HCT116 (cell line): Measurements from ENCODE around the gene SNRPB. TPM values are rescaled to one million over a fixed set of nuclear protein-coding genes. Genes with fewer than 3 reads are reported as not detected.

Experiments
- ATAC-seq: fragments of 200-7000 bp; cut with Tn5 transposase; 2 replicates; pipeline ENCODE4 v1.9.1; 2020; ENCODE audit warnings: mild to moderate bottlenecking, moderate library complexity
- BruUV-seq: library from RNA; stranded (reverse); fragments of 400-500 nt; replicated peaks from 2 replicates; lab custom pipeline; 2021; lab: Mats Ljungman, UMichigan
- CTCF ChIA-PET: fragments of 300-600 bp; sonication (Branson Sonifier 250); formaldehyde crosslinking; loops from one replicate; lab custom pipeline; 2021; ENCODE audit warnings: antibody characterized with exemption; lab: Charles Lee
- POLR2A ChIA-PET: fragments of 300-600, 350-600 bp; sonication (Branson Sonifier 250); formaldehyde crosslinking; loops from one replicate; lab custom pipeline; 2021; ENCODE audit warnings: antibody characterized with exemption; lab: Charles Lee
- RAD21 ChIA-PET, 2 experiments: fragments of 300-600 bp; sonication (Branson Sonifier 250); formaldehyde crosslinking; loops; one replicate each; lab custom pipeline; 2023; ENCODE audit warnings: low total read pairs in 2 of 2; ENCODE audit not compliant: uncharacterized antibody in 2 of 2, unreplicated experiment in 2 of 2, low non-redundant PET in 1 of 2; lab: Charles Lee
- DNase-seq: peaks from one replicate; pipeline ENCODE4 v3.0.0-alpha.2; 2010; ENCODE audit warnings: low read depth, low spot score
- H2AFZ ChIP-seq: fragments of 200-600 bp; shearing (Covaris generic), sonication (generic); 2 replicates; pipeline ENCODE4 v1.6.1; 2017; ENCODE audit warnings: low read depth, mixed run types, mixed read lengths, antibody characterized with exemption, low read length; ENCODE audit not compliant: poor library complexity, severe bottlenecking
- H3K27ac ChIP-seq: 2 replicates; pipeline ENCODE4 v1.5.1; 2012; ENCODE audit warnings: low read depth, low read length
- H3K27me3 ChIP-seq: fragments of 200-600 bp; sonication (generic); 2 replicates; pipeline ENCODE4 v1.6.1; 2016; ENCODE audit warnings: mixed run types, low read length, mixed read lengths; ENCODE audit not compliant: insufficient read depth
- H3K36me3 ChIP-seq, 2 experiments: fragments of 200-500 bp in 1 of 2; fragments of 200-600 bp in 1 of 2; sonication (Bioruptor generic) in 1 of 2; sonication (generic) in 1 of 2; 2 replicates each; pipeline versions ENCODE4 v1.5.1 to v1.6.1; 2014 to 2016; ENCODE audit warnings: low read length in 2 of 2, inconsistent platforms in 1 of 2, mixed read lengths in 1 of 2, mixed run types in 1 of 2; ENCODE audit not compliant: insufficient read depth in 2 of 2, control insufficient read depth in 1 of 2
- H3K4me1 ChIP-seq, 2 experiments: fragments of 200-600 bp in 1 of 2; sonication (generic) in 1 of 2; 2 replicates each; pipeline versions ENCODE4 v1.5.1 to v1.6.1; 2012 to 2017; ENCODE audit warnings: low read length in 2 of 2, inconsistent platforms in 1 of 2, mild to moderate bottlenecking in 1 of 2, mixed read lengths in 1 of 2, mixed run types in 1 of 2, moderate library complexity in 1 of 2; ENCODE audit not compliant: insufficient read depth in 2 of 2, control insufficient read depth in 1 of 2
- H3K4me2 ChIP-seq: fragments of 200-600 bp; sonication (generic); 2 replicates; pipeline ENCODE4 v1.6.1; 2017; ENCODE audit warnings: mixed run types, low read length, mixed read lengths
- H3K4me3 ChIP-seq, 2 experiments: fragments of 200-600 bp in 1 of 2; sonication (generic) in 1 of 2; replicated peaks in 1 of 2; 2 replicates each; pipeline ENCODE4 v1.5.1; 2011 to 2016; ENCODE audit warnings: low read length in 2 of 2, control low read depth in 1 of 2, low read depth in 1 of 2, mild to moderate bottlenecking in 1 of 2, mixed read lengths in 1 of 2, mixed run types in 1 of 2
- H3K79me2 ChIP-seq: fragments of 200-600 bp; sonication (generic); 2 replicates; pipeline ENCODE4 v1.6.1; 2017; ENCODE audit warnings: mild to moderate bottlenecking, mixed run types, low read length, moderate library complexity, mixed read lengths; ENCODE audit not compliant: insufficient read depth
- H3K9ac ChIP-seq: fragments of 200-600 bp; sonication (generic); 2 replicates; pipeline ENCODE4 v1.6.1; 2016; ENCODE audit warnings: low read length, mixed read lengths
- H3K9me2 ChIP-seq: fragments of 200-600 bp; sonication (generic), shearing (Covaris generic); 2 replicates; pipeline ENCODE4 v1.6.1; 2017; ENCODE audit warnings: mixed run types, mild to moderate bottlenecking, moderate library complexity; ENCODE audit not compliant: insufficient read depth
- H3K9me3 ChIP-seq, 2 experiments: fragments of 200-500 bp in 1 of 2; fragments of 200-600 bp in 1 of 2; sonication (Bioruptor generic) in 1 of 2; sonication (generic) in 1 of 2; 2 replicates each; pipeline ENCODE4 v1.6.1; 2014 to 2017; ENCODE audit warnings: low read length in 2 of 2, mixed read lengths in 2 of 2, inconsistent platforms in 1 of 2, low read depth in 1 of 2, mild to moderate bottlenecking in 1 of 2, mixed run types in 1 of 2, moderate library complexity in 1 of 2; ENCODE audit not compliant: control insufficient read depth in 1 of 2, insufficient read depth in 1 of 2
- H4K20me1 ChIP-seq: fragments of 200-600 bp; sonication (generic), shearing (Covaris generic); 2 replicates; pipeline ENCODE4 v1.6.1; 2017; ENCODE audit warnings: mixed run types, mild to moderate bottlenecking, moderate library complexity; ENCODE audit not compliant: insufficient read depth
- CEBPB ChIP-seq: IDR thresholded peaks from 2 replicates; pipeline ENCODE4 v1.6.1; 2012; ENCODE audit warnings: low read depth
- EGR1 ChIP-seq: IDR thresholded peaks from 2 replicates; pipeline ENCODE4 v1.6.1; 2012; ENCODE audit warnings: low read depth
- FOSL1 ChIP-seq: IDR thresholded peaks from 2 replicates; pipeline ENCODE4 v1.6.1; 2012; ENCODE audit warnings: low read depth
- JUND ChIP-seq: IDR thresholded peaks from 2 replicates; pipeline ENCODE4 v1.6.1; 2012
- intact Hi-C: fragments of 100-400 bp; cut with micrococcal nuclease; formaldehyde crosslinking; loops from 2 replicates; pipeline ENCODE4 v1.10.0; 2022
- total RNA-seq: library from RNA; stranded (reverse); gene quantifications from one replicate; pipeline ENCODE4 v1.2.1, GENCODE V29; 2021; ENCODE audit not compliant: unreplicated experiment
- TF ChIP-seq, protein P1 (sequence below): IDR thresholded peaks from 2 replicates; pipeline ENCODE4 v1.6.1; 2011; ENCODE audit warnings: mild to moderate bottlenecking, low read length, moderate library complexity; ENCODE audit not compliant: insufficient replicate concordance; ENCODE audit errors: extremely low read depth
- TF ChIP-seq, protein P2 (sequence below): IDR thresholded peaks from 2 replicates; pipeline ENCODE4 v1.6.1; 2012; ENCODE audit warnings: low read depth

SNRPB gene
- total RNA-seq, 1 experiment from 2014 or later: 469 TPM

- ChIA-PET POLR2A (no interaction called here), RAD21 (no interaction called here), CTCF (no interaction called here)
- H3K27me3 ChIP-seq: no peaks in the 10 kb centered on the region
- H3K4me2 ChIP-seq: no peak overlapping the region
- no peaks in the 10 kb centered on the region for H3K36me3 ChIP-seq
- TF ChIP-seq, protein P1, sequence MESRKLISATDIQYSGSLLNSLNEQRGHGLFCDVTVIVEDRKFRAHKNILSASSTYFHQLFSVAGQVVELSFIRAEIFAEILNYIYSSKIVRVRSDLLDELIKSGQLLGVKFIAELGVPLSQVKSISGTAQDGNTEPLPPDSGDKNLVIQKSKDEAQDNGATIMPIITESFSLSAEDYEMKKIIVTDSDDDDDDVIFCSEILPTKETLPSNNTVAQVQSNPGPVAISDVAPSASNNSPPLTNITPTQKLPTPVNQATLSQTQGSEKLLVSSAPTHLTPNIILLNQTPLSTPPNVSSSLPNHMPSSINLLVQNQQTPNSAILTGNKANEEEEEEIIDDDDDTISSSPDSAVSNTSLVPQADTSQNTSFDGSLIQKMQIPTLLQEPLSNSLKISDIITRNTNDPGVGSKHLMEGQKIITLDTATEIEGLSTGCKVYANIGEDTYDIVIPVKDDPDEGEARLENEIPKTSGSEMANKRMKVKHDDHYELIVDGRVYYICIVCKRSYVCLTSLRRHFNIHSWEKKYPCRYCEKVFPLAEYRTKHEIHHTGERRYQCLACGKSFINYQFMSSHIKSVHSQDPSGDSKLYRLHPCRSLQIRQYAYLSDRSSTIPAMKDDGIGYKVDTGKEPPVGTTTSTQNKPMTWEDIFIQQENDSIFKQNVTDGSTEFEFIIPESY: no peak
- no peak for TF ChIP-seq EGR1
- no peak for TF ChIP-seq CEBPB
- TF ChIP-seq FOSL1: no peak
- TF ChIP-seq, protein P2, sequence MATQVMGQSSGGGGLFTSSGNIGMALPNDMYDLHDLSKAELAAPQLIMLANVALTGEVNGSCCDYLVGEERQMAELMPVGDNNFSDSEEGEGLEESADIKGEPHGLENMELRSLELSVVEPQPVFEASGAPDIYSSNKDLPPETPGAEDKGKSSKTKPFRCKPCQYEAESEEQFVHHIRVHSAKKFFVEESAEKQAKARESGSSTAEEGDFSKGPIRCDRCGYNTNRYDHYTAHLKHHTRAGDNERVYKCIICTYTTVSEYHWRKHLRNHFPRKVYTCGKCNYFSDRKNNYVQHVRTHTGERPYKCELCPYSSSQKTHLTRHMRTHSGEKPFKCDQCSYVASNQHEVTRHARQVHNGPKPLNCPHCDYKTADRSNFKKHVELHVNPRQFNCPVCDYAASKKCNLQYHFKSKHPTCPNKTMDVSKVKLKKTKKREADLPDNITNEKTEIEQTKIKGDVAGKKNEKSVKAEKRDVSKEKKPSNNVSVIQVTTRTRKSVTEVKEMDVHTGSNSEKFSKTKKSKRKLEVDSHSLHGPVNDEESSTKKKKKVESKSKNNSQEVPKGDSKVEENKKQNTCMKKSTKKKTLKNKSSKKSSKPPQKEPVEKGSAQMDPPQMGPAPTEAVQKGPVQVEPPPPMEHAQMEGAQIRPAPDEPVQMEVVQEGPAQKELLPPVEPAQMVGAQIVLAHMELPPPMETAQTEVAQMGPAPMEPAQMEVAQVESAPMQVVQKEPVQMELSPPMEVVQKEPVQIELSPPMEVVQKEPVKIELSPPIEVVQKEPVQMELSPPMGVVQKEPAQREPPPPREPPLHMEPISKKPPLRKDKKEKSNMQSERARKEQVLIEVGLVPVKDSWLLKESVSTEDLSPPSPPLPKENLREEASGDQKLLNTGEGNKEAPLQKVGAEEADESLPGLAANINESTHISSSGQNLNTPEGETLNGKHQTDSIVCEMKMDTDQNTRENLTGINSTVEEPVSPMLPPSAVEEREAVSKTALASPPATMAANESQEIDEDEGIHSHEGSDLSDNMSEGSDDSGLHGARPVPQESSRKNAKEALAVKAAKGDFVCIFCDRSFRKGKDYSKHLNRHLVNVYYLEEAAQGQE: no peak
- no peak for TF ChIP-seq JUND
- ATAC-seq (no peak), DNase-seq (no peak)
- no peak overlapping the region for H3K27ac ChIP-seq
- H3K9ac ChIP-seq: no peak overlapping the region
- no peaks in the 10 kb centered on the region for H3K9me2 ChIP-seq
- intact Hi-C loops: loop anchor here (2.0 kb wide), 1 partner anchor 32 kb away; no protein-coding TSS in a partner anchor
- no peaks in the 10 kb centered on the region for H3K79me2 ChIP-seq
- BruUV-seq: no TSS peak
- no peak overlapping the region for H3K4me3 ChIP-seq
- peak overlapping the region; percentile 14 for H2AFZ ChIP-seq
- H3K4me1 ChIP-seq: no peaks in the 10 kb centered on the region
- H4K20me1 ChIP-seq: no peaks in the 10 kb centered on the region
- no peaks in the 10 kb centered on the region for H3K9me3 ChIP-seq
Observed at GRCh38 chr20:2420510-2420909, 50.1 kb downstream of the SNRPB start.
